Liver (tissue), 3 donors: ENCODE results near the gene CDKN2B-AS1.
"Not testable (repeated sequence)": the region's sequence is repeated elsewhere in the genome, so short reads cannot be mapped to it uniquely, and the experiment has no call there.

ENCODE experiments used
- CTCF ChIP-seq: fragments of 150-350 bp; IDR thresholded peaks from 2 replicates; pipeline ENCODE4 v1.5.1; 2017; ENCODE audit warnings: improper control_type of control experiment, low read depth, low read length; ENCODE audit not compliant: missing input control
- EGR1 ChIP-seq, 2 donors: IDR thresholded peaks; 2 replicates each; pipeline ENCODE4 v1.6.1; 2016 to 2018; ENCODE audit warnings: antibody characterized with exemption in 2 of 2, low read depth in 2 of 2
- RAD21 ChIP-seq, 2 donors: IDR thresholded peaks; 2 replicates each; pipeline ENCODE4 v1.6.1; 2016; ENCODE audit warnings: antibody characterized with exemption in 2 of 2, mild to moderate bottlenecking in 2 of 2
- RXRA ChIP-seq, 2 donors: IDR thresholded peaks; 2 replicates each; pipeline ENCODE4 v1.6.1; 2017 to 2018; ENCODE audit warnings: antibody characterized with exemption in 2 of 2, mild to moderate bottlenecking in 1 of 2
- SP1 ChIP-seq: IDR thresholded peaks from 2 replicates; pipeline ENCODE4 v1.6.1; 2018; ENCODE audit warnings: antibody characterized with exemption, mild to moderate bottlenecking
- YY1 ChIP-seq: IDR thresholded peaks from 2 replicates; pipeline ENCODE4 v1.6.1; 2016; ENCODE audit warnings: antibody characterized with exemption, mild to moderate bottlenecking
- donor health status: healthy.
- donor health status: healthy.

GRCh38 chr9:22057972-22058371 lies 63.4 kb downstream of the CDKN2B-AS1 start:
- TF ChIP-seq CTCF; SP1; YY1; RAD21 (IDR thresholded peaks at IDR 0.05); RXRA (IDR thresholded peaks at IDR 0.05); EGR1 (IDR thresholded peaks at IDR 0.05; ENCODE audit: low read depth in 2 of 2): not testable (repeated sequence)
